IMR-90 (cell line): ENCODE measurements around the gene DIPK1A. TPM values are rescaled to one million over a fixed set of nuclear protein-coding genes. Genes with fewer than 3 reads are reported as not detected.

Experiments
- CEBPB ChIP-seq: IDR thresholded peaks from 2 replicates; pipeline ENCODE4 v1.6.1; 2012; ENCODE audit warnings: low read depth, low read length, improper control_type of control experiment
- RCOR1 ChIP-seq: IDR thresholded peaks from 2 replicates; pipeline ENCODE4 v1.6.1; 2012; ENCODE audit warnings: mild to moderate bottlenecking, low read length, improper control_type of control experiment; ENCODE audit not compliant: insufficient replicate concordance
- polyA plus RNA-seq, 3 experiments: library from polyadenylated mRNA; depleted of rRNA; stranded (reverse); fragments of >200 nt; gene quantifications; 2 replicates each; pipeline ENCODE4 v1.2.3, GENCODE V29; 2012; ENCODE audit warnings: low replicate concordance in 1 of 3
- total RNA-seq: library from RNA; depleted of rRNA; stranded (reverse); fragments of >200 nt; gene quantifications from 2 replicates; pipeline ENCODE4 v1.2.3, GENCODE V29; 2012
- TF ChIP-seq, protein P1 (sequence below): conservative IDR thresholded peaks from 2 replicates; pipeline ENCODE4 v1.5.1; 2012; ENCODE audit warnings: mild to moderate bottlenecking, low read depth, low read length, improper control_type of control experiment

The DIPK1A gene
- total and polyA plus RNA-seq, 2 of the 4 experiments (the other 2 are of a cell fraction) = 4.7 to 5.7 TPM

DNA sequence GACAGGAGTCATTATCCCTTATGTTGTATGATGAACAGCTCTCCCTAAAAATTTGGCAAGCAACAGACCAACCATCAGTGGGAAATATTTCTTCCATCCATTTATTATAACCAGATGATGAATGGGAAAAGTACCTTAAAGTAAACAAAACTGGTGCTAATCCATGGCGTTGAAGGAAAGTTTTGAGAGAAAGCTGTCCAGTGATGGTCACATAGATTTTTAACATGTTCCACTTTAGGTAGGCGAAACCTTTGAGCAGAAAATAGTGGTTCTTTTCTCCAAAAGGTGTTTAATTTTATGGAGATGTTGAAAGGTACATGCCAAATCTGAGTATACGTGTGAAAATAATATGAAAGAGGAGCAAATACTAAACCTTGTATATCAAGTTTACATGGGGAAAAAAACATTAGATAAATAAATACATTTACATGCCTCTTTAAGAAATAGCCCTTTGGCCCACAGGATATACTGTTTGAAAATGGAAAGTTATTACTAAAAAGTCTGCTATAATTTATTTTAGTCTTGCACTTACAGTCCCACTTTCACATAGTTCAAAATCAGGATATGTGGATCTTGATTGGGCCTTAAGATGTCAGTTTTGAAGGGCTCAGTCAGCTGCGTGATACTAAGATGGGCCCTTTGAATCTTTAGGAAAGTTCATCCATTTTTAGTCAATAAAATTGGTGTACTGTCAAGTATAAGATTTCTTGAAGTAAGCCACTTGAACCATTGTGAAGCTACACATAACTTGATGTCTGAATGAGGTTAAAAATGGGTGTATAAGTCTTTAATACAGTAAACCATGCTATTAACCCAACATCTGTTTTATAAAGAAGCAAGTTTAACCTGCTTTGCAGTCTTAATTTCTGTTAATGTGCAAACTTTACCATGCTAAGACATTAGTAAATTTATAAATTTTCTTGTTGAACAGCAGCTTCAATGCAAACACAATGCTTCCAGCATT, 118.9 kb downstream of the DIPK1A start (continued):
- TF ChIP-seq, protein P1, sequence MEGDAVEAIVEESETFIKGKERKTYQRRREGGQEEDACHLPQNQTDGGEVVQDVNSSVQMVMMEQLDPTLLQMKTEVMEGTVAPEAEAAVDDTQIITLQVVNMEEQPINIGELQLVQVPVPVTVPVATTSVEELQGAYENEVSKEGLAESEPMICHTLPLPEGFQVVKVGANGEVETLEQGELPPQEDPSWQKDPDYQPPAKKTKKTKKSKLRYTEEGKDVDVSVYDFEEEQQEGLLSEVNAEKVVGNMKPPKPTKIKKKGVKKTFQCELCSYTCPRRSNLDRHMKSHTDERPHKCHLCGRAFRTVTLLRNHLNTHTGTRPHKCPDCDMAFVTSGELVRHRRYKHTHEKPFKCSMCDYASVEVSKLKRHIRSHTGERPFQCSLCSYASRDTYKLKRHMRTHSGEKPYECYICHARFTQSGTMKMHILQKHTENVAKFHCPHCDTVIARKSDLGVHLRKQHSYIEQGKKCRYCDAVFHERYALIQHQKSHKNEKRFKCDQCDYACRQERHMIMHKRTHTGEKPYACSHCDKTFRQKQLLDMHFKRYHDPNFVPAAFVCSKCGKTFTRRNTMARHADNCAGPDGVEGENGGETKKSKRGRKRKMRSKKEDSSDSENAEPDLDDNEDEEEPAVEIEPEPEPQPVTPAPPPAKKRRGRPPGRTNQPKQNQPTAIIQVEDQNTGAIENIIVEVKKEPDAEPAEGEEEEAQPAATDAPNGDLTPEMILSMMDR = no peak
- TF ChIP-seq RCOR1 (no peak), CEBPB (no peak)
